Fibroblast of peridontal ligament (primary cell): ENCODE data around the gene BET1.

ENCODE experiments used
- DNase-seq: peaks from one replicate; pipeline ENCODE4 v3.0.0-alpha.2; 2010; ENCODE audit errors: extremely low read depth

The BET1 gene

DNA sequence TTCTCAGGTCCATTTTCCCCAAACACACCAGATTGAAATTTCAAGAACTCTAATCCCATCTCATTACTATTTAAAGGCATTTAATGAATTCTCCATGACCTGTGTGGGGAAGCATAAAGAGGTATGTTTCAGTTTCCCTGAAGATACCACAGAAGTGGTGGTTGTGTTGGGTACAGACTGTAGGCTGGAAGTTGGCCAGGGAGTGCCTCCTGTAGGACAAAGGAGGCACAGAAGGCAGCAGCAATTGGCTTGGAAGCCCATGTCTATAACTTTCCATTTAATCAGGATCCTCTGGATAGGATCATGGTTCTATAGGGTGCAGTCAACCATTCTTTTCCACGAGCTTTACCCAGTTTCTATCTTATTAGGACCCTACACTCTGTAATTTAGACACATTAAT, 8.6 kb upstream of the BET1 start:
- DNase-seq, result no peak

DNA sequence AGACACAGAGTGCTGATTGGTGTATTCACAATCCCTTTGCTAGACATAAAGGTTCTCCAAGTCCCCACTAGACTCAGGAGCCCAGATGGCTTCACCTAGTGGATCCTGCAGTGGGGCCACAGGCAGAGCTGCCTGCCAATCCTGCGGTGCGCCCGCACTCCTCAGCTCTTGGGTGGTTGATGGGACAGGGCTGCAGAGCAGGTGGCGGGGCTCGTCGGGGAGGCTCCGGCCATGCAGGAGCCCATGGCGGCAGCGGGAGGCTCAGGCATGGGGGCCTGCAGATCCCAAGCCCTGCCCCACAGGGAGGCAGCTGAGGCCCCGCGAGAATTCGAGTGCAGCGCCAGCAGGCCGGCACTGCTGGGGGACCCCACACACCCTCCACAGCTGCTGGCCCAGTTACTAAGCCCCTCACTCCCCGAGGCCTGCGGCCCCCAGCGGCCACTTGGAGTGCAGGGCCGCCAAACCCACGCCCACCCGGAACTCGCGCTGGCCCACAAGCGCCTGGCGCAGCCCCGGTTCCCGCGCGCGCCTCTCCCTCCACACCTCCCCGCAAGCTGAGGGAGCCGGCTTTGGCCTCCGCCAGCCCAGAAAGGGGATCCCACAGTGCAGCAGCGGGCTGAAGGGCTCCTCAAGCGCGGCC, 7.7 kb upstream of the BET1 start:
- no peak for DNase-seq

DNA sequence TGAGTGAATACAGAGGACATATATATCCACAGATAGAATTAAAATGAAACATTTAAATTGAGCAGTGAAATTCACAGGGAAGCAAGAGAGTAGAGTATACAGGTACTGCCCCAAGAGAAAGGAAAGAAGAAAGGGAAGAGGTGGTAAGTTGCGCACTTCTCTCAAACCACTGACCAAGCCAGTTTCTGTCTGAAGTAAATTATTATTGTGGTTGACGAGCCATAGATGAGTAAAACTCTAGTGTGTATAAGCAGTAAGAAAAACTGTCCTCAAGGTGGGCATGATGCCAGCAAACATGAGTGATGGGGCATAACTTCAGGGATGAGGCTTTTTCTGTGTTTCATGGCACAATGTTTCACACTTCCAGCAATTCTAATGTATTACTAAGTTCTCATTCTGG, 4.4 kb upstream of the BET1 start:
- DNase-seq, result peak; percentile 13

DNA sequence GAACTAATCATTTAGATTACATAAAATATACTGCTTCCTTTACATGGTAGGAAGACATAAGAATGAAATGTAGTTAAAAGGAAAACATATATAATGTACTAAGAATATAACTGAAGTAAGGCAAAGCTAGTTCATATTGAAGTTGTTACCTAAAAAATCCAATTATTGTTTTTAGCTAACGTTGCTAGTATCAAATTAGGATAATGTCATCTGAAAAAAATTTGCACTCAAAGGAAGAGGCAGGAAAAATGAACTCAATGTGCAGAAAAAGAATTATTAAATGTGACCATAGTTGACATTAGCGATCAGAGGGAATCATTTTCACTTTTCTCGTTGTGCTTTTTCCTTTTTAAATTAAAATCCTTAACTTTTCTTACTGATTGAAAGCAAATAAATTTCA, 1.6 kb upstream of the BET1 start:
- DNase-seq, result no peak

DNA sequence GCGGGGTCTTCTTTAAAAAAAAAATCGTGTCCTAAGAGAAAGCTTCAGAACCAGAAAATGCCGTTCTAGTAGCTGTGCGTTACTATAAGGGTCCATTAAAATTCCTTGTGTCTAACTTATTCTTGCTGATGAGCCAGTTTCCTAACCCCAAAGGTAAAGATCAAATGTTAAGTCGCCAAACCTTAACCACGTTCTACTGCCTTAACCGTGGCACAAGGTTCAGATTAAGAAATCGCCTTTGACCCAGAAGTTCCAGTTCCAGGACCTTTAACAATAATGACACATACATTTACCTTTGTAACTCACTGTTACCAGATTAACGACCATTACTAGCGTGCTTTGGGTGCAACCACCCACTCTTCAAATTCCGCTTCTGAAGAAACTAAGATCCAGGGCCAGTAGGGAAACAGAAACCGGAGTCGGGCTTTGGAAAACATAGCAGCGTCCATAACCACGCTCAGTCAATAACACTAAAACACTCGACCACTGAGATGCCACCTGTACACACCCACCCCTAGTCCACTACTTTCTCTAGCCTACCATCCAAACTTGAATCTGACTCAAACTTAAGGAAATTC, 620 bp downstream of the BET1 start:
- peak; percentile 47 for DNase-seq

DNA sequence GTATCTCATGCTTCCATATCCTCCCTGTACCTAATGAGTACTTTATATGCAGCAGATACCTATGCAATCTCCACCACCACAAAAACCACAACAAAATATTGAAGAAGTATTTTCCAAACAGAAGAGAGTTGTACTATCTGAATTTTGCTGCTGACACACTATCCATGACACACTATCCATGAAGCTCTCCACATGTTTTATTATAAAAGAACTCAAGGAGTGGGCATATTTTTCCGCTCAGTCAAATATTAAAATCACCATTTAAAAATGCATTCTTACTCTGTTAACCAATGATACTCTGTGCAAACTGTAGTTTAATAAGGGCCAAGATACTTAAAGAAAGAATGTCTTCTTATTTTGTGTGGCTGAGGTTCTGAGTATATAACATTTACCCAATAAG, 2.8 kb downstream of the BET1 start:
- DNase-seq, result no peak

DNA sequence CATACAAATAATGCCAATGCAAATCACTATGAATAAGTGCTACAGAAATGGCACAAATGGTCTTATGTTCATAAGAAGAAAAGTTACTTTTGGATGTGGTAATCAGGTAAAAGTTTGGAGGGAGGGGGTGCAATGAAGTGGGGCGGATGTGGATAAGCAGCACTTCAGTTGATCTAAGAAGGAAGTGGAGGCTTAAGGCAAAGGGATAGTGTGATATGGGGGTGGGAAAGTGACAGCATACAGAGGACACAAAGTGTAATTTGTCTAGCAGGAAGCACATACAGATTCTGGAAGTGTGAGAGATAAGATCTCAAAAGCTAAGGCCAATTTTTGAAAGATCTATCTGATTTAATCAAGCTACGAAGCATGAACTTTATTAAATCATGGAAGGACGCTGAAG, 6.3 kb downstream of the BET1 start:
- DNase-seq, result no peak

DNA sequence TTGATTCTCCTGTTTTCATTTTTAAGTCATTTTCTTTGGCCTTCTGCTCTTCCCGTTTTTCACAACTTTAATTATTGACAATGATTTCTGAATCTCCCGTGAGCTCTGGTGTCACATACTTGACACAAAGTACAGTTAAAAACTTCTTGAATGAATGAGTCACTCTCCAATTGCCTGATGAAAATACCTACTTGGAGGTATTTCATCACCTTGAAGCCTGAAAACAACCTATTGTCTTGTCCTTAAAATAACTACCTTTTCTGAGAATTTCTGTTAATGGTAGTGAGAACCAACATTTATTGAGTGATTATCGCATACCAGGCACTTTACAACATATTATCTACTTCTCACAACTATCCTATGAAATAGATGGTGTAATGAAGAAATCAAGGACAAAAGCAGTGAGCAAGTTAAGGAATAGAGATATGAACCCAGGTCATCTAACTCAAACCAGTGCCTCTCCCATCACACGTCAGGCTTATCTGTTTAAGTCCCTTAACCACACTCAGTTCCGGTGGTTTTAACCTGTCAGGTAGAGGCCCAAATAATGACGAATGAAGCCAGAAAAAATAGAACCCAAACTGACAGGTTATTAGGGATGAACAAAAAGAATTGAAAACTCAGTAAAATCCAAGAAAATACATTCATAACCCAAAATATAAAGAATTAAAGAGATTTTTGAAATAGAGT, 11.6 kb downstream of the BET1 start:
- DNase-seq, result no peak

DNA sequence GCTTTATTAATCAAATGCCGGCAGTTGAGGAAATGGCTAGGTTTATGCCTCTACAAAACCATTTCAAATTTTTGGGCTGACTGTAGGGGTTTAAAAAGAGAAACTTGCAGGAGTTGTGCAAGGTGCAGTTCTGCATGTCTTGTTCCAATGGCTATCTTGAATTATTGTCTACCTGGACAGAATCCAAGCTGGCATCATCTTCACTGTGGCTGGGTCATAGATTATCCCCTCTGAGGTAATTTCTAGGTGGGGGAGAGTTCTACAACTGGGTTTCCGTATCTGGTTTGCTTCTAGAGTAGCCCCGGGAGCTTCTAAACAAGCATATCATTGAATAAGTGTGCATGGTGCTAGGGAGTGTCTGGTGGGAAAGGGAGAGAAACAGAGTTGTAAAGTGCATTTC, 16.9 kb downstream of the BET1 start:
- DNase-seq, result no peak

DNA sequence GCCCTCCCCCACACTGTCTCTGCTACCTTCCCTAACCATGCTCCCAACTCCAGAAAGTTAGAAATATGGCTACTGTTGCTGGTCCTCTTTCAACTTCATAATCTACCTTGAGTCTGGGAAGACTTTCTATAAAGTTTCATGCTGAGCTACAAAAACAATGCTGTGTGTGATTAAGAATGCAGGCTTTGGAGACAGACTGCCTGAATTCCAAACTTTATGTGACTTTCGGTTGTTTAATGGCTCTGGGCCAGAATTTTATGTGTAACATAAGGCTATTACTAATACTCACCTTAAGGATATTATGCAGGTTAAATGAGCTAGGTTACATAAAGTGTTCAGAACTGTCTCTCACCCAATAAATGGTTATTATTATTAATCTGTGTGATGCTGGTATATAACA, 19.1 kb downstream of the BET1 start:
- DNase-seq, result no peak

DNA sequence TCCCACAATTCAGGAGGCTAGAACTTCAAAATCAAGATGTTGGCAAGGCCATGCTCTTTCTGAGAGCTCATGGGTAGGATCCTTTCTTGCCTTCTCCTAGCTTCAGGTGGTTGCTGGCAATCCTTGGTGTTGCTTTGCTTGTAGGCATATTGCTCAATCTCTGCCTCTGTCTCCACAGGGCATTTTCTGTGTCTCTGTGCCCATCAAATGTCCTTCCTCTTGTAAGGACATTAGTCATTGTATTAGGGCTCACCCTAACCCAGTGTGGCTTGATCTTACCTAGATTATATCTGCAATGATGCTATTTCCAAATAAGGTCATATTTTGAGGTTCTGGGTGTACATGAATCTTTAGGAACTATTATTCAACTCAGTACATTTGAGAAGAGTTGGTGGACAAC, 20.1 kb downstream of the BET1 start:
- no peak for DNase-seq

DNA sequence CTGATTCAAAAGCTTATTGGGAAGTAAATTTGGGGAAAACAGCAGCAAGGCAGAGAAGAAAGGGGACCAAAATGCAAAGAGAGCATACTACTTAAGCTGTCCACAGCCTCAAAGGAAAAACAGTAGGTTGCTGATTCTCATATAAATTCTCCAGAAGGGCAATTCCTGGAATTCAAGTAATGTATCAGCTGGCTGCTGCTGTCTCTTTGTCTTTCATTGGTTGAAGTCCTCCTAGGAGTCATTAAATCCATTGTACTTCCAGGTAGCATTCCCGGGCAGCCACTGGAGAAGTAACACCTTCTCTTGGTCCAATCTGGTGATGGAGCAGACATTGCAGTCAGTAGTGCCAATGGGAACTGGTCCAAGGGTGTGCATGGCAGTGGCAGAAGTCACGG, 22.7 kb downstream of the BET1 start:
- no peak for DNase-seq

DNA sequence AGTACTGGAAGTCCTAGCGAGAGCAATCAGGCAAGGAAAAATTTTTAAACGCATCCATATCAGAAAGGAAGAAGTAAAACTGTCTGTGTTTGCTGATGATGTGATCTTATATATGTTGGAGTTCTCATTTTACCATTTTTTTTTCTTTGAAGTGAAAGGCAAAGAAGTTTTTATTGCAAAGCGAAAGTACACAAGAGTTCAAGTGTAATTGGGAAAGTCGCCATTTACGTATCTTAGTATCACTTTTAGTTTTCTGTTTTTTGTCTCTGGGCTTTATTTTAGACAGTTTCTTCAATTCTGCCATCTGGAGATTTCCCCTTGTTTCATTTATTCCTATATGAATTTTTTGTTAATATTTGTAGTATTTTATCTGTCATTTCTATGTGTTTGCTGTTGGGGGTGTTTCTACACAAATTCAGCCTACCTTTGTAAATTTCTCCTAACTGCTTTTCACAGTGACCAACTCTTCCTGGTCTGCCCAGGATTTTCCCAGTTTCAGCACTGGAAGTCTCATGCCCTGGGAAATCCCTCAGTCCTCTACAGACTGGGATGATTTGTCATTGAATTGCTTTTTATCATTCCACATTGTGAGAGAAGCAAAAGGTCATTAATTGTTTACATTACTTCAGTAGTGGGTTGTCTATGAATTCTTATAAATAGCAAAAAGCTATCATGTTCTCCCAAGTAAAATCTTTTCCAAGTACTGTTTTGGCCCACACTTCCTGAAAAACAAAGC, 23.2 kb downstream of the BET1 start:
- DNase-seq, result no peak

DNA sequence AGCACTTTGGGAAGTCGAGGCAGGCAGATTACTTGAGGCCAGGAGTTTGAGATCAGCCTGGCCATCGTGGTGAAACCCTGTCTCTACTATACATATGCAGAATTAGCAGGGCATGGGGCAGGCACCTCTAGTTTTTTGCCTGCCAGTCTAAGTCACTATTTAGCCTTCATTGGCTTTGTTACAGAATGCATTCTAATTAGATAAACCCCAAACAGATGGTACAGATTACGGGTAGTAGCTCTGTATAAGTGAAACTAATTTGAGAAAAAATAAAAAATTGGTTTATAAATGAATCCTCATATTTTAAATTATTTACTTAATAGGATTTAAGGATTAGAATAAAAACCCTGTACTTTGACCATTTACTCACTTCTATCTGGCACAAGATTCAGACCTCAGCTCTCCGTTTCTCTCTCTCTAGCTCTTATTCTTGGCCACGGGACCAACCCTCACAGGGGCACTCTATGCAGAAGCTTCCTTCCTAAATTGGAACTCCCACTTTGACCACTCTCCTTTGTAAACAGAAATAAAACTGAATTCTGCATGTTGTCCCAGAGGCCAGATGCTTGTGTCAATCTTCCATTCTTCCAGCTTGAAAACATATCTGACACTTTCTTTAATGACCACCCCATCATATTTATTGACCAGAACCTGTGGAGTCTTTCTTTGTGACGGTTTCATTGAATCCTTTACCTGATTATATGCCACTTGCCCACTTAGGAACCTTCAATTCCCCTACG, 26.8 kb downstream of the BET1 start:
- peak; percentile 46 for DNase-seq

DNA sequence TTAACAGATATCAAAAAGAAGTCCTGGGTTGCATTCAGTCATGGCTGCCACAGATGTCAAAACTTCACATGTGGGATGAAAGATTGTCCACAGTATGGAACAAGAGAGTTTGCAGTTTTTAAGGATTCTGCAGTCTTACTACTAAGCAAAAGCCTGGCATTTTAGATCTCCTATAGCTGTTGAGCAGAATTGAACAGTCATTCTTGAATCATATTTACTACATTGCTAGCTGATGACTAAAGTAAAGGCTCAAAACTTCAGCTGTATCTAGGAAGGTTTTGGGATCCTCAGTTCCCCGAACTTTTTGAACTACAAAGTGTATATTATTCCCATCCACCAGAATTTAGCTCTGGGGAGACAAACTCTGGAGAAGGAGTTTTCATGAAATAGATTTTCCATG, 31.0 kb downstream of the BET1 start:
- peak; percentile 67 for DNase-seq

DNA sequence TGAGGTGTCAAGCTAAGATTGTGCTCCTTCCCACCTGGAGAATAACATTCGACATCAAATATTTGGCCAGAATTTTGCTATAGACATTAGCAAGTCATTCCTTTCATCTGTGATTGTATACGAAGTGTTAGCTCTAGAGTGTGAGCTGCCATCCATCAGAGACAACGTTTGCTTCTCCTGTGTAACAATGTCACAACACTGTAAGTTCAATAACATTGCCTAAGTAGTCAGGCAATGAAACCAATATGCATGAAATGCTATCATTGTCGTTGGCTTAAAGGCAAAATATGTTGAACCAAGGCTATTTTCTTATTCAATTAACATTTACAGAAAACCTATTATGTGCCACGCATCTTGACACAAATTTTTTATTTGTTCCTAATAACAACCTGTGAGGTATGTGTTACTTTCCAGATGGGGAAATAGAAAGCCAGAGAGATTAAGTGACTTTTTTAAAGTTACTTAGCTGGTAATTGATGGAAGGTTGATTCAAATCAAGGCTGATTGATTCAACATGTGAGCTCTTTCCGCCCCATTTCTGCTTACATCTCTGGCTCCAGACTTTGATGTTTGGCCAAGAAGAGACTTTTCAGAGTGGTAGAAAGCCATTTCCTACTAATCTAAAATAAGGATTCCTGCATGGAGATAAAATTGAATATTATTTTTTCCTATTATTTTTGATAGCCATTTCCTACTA, 32.0 kb downstream of the BET1 start:
- peak; percentile 72 for DNase-seq

DNA sequence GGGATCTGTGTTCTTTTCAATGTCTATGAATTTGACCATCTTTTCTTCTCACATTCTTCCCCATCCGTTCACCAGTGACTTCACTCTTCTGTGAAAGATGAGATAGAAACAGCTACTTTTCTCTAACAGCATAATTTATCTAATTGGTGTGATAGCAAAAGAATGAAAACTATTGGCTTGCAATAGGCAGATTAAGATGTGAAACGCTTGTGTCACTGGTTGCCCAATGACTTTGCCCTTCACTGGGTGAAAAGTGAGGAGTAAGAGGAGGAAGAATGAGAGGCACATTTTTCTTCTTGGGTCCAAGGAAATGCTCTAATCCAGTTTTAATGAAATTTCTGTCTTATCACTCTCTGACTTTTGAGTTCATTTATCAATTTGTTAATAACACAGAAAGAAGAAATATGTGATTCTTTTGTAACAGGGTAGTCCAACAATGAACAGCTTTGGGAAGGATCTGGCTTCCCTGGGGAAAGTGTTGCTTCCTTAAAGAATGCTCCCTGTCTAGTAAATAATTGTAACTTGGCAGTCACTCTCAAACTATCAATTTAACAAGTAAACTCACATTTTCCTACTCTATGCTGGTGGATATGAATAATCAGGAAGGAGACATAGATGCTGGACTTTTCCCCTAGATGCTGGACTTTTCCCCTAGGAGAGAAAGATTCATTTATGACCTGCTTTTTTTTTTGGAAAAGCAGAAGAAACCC, 35.1 kb downstream of the BET1 start:
- DNase-seq, result peak; percentile 63

DNA sequence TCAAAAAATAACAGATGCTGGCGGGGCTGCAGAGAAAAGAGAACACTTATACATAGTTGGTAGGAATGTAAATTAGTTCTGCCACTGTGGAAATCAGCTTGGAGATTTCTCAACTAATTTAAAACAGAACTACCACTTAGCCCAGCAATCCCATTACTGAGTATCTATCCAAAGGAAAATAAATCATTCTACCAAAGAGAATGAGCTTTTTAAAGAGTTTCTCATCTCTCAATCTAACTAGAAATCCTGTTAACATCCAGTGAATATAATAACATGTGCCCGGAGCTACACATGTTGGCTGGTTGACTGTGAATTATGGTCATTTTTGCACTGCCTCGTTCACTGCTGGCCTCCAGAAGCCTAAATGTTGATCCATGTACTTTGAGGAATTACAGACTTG, 39.3 kb downstream of the BET1 start:
- DNase-seq, result peak; percentile 58

DNA sequence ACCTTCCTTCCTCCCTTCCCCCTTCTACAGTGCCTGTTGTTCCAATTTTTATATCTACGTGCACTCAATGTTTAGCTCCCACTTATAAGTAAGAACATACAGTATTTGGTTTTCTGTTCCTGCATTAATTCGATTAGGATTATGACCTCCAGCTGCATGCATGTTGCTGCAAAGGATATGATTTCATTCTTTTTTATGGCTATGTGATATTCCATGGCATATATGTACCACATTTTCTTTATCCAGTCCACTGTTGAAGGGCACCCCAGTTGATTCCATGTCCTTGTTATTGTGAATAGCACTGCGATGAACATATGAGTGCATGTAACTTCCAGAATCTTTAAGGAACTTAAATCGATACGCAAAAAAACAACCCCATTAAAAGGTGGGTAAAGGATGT, 39.9 kb downstream of the BET1 start:
- no peak for DNase-seq

DNA sequence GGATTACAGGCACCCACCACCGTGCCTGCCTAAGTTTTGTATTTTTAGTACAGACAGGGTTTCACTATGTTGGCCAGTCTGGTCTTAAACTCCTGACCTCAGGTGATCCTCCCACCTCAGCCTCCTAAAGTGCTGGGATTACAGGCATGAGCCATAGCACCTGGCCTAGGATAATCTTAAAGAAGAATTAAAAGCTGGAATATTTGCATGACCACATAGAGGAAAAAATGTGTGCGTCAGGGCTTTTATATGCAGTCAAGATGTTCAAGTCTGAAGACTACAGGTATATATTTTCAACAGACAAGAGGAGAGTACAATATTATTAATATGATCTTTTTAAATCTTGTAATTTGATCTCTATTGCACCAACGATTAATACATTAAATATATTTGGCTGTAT, 43.2 kb downstream of the BET1 start:
- DNase-seq, result no peak

DNA sequence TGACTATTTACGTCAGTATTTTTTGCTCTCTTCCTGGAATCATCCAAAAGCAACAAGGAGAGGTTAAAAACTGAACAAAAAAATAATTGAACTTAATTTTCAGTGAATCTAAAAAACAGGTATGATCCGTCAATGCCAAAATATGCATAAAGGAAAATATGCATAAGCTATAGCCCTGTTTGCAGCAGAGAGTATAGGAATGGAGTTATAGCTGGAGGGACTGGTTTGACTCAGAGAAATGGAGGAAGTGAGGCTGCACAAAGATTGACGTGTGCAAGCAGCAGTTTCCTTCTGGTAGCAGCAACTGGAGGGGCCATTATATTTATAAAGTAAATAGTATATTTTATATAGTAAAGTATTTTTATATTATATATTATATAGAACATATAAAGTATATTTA, 45.5 kb downstream of the BET1 start:
- DNase-seq, result no peak
